ENCODE results near the gene SPINK4.
A peak's percentile ranks its signal among the peaks of the same experiment; 100 is the strongest.

The SPINK4 gene, protein sequence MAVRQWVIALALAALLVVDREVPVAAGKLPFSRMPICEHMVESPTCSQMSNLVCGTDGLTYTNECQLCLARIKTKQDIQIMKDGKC

GRCh38 chr9:33239921-33240320 is at the start of gene SPINK4:
SPINK4 (plus strand) TSS chr9:33240167; CDS start chr9:33240209, 42 bp downstream.
- no peak for DNase-seq (ENCODE audit: low read depth in 2 of 3, low spot score in 2 of 3)

GRCh38 chr9:33192493-33193255 is 47.3 kb upstream of the SPINK4 start:
- DNase-seq (ENCODE audit: low read depth in 2 of 3, low spot score in 2 of 3), result no peak

DNA sequence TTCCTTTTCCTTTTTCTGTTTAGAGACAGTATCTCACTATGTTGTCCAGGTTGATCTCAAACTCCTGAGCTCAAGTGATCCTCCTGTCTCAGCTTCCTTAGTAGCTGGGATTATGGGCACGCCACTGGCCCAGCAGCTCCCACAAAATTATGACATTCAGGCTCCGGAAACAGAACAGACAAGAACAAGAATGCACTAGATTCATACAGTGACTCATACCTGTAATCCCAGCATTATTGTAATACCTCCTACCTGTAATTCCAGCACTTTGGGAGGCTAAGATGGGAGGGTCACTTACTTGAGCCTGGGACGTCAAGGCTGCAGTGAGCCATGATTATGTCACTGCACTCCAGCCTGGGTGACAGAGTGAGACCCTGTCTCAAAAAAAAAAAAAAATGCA is 46.1 kb upstream of the SPINK4 start:
- DNase-seq (ENCODE audit: low read depth in 2 of 3, low spot score in 2 of 3), result no peak

DNA sequence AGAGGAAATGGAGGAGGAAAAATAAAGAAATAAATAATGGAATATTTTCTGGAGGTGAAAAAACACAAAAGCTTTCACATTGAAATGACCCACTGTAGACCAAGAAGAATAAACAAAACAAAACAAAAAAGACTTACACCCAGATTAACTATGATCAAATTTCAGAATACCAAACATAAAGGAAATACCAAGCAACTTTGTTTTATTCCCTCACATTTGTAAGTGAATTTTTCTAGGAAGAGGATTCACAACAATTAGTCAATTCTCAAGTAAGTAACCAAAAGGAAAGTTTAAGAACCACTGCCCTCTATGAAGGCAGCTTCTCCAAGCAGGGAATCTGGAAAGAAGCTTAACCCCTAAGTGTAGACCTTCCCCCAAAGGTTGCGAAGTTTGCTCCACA is 43.2 kb upstream of the SPINK4 start:
- no peak for DNase-seq (ENCODE audit: low read depth in 2 of 3, low spot score in 2 of 3)

DNA sequence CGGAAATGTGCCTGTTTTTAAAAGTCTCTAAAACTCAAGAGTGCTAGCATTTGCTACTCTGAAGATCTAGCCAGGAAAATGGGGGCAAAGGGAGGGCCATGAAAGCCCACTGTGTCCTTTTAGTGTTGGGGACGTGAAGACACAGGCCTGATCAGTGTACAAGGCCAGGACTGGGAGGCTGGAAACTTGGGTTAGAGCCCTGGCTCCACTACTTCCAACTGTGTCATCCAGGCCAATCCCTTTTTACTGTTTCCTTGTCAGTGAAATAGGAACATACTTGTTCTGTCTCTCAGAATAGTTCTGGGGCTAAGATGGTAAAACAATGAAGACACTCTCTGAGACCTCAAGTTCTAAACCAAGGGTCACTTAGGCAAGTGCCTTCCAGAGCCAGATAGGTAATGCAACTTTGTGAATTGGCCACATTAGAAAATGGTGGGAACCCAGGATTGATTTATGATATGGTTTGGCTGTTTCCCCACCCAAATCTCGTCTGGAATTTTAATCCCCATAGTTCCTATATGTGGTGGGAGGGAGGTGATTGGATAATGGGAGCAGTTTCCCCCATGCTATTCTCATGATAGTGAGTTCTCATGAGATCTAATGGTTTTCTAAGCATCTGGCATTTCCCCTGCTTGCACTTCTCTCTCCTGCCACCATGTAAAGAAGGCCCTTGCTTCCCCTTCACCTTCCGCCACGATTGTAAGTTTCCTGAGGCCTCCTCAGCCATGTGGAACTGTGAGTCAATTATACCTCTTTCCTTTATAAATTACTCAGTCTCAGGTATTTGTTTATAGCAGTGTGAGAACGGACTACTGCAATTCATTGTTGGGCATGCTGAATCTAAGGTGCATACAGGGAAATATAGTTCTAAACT is 42.5 kb upstream of the SPINK4 start:
- no peak for DNase-seq (ENCODE audit: low read depth in 2 of 3, low spot score in 2 of 3)

DNA sequence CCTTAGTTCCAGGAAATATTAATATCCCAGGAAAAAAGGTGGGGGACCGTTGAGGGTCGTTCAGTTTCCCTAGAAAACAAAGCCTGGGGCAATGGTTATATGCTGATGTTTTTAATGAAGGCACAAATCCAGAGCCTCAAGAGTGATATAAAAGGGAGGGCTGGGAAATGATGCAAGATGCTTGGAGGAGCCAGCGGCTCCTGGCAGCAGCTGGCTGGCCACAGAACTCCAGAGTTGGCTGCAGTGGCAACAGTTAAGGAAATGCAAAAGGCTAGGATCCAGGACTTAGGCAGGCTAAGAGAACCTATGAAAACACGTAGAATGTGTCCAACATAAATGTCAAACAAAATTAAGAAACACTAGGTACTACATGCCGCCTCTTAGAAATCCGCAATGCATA is 41.8 kb upstream of the SPINK4 start:
- no peak for DNase-seq (ENCODE audit: low read depth in 2 of 3, low spot score in 2 of 3)

DNA sequence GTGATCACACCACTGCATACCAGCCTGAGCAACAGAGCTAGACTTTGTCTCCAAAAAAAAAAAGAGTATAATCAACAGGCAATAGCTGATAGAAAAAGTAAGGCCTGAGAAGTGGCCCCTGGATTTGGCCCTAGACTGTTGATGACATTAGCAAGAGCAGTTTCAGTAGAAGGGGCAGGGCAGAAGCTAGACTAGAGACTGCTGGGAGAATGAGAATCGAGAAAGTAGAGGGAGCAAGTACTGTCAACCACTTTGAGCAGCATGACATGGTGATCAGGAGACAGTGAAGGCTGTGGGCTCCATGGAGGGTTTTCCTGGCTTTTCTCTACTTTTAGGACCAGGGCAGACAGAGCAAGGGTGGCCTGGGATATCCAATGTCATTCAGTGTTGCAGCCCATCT is 37.9 kb upstream of the SPINK4 start:
- no peak for DNase-seq (ENCODE audit: low read depth in 2 of 3, low spot score in 2 of 3)

- DNase-seq (ENCODE audit: low read depth in 2 of 3, low spot score in 2 of 3), result no peak
These were observed 37.3 kb upstream of the SPINK4 start for GRCh38 chr9:33202552-33203201.

- DNase-seq (ENCODE audit: low read depth in 2 of 3, low spot score in 2 of 3), result no peak
These were observed 30.6 kb upstream of the SPINK4 start for GRCh38 chr9:33209394-33209793.

- DNase-seq (ENCODE audit: low read depth in 2 of 3, low spot score in 2 of 3), result no peak
These were observed 29.8 kb upstream of the SPINK4 start for GRCh38 chr9:33210006-33210715.

DNA sequence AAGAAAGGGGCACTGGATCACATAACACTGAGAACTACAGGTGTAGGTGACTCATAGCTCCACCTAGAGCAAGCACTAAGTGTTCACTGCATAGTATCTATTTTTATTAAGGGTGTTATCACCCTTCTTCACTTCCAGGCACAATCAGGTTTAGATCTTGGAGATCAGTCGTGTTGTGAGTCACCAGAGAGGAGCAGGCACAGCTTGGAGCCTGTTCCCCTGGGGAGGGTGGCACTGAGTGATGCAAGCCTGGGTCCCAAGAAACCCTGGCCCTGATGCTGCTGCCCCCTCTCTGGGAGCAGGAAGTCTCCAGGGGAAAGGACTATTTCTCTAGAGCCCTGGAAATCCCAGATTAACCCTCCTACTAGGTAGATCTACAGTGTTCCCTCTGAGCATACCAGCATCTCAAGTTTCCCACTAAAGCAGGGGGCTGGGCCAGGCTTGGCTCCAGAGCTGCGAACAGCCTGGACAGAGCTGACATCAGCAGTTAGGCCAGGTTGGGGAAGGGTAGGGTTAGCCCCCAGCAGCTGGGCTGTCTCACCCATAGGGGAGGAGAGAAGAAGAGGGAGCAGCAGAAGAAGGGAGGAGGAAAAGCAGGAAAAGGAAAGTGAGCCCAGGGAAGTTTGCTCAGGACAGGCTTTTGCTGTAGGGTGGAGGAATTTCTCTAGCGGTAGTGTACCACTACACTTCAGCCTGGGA is 28.1 kb upstream of the SPINK4 start:
- no peak for DNase-seq (ENCODE audit: low read depth in 2 of 3, low spot score in 2 of 3)

DNA sequence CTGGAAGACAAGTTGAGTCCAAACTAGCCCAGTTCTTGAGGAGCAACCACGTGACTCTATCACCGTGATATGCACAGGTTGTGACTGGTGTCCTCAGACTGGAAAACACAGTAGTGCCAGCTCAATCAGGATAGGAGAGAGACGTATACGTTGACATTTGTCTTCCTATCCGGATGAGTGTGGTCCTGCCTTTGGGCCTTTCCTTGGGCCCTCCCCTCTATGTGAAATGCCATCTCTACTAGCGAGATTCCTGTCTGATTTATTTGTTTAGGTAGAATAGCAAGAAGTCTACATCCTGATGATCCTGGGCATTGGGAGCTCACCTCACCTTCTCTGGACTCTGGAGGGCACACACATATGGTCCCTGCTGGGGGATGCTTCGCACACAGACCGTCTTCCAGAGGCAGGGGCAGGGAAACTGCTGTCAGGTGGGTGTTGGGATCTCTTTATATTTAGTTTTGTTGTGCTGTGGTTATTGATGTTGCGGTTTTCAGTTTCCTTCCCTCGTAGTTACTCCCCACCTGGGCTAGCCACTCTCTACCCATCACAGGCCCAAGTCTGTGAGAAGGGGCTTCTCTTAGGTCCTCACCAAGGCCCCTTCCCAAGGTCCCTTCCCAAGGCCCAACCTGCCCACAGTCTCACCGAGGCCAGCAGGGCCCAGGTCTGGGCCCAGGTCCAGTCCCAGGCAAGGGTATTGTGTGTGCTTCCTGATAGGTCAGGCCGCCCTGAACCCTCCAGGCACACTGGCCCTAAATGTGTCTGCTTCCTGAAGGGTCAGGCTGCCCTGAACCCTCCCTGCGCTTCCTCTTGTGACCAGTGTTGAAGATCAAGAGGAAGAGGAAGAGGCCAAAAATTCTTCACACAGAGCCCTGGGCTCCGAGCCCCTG is 19.0 kb upstream of the SPINK4 start:
- DNase-seq (ENCODE audit: low read depth in 2 of 3, low spot score in 2 of 3), result no peak

DNA sequence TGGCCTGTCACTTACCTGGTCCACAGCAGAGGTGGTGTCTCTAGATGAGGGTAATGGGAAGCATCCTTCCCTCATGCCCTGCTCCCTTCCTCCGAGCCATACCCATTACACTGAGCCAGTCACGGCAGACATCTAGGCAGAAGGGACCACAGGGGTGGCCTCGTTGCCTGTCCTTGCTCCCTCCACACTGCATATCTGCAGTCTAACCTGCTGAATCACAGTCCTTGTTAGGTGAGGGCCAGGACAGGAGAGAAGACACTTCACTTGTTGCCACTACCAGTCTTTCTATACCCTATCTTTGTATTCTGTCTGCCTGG is 18.4 kb upstream of the SPINK4 start:
- DNase-seq (ENCODE audit: low read depth in 2 of 3, low spot score in 2 of 3), result no peak

- DNase-seq (ENCODE audit: low read depth in 2 of 3, low spot score in 2 of 3), result no peak
These were observed 17.9 kb upstream of the SPINK4 start for GRCh38 chr9:33222031-33222430.

- DNase-seq (ENCODE audit: low read depth in 2 of 3, low spot score in 2 of 3), result no peak
These were observed 16.3 kb upstream of the SPINK4 start for GRCh38 chr9:33223696-33224095.

GRCh38 chr9:33225319-33226147 is 14.4 kb upstream of the SPINK4 start:
- DNase-seq (ENCODE audit: low read depth in 2 of 3, low spot score in 2 of 3), result peak; percentile 12 to 48 (median 15)

DNA sequence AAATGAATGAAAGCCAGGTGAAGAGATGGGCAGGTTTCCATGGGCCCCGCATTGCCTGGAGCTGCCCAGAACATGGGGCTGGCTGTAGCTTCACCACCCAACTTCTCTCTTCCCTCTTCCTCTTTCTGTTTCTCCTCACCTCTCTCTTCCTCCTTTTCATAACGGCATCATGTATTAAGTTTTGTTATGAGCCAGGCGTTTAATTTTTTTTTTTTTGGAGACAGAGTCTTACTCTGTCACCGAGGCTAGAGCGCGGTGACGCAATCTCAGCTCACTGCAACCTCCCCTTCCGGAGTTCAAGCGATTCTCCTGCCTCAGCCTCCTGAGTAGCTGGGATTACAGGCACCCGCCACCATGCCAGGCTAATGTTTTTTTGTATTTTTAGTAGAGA is 13.0 kb upstream of the SPINK4 start:
- DNase-seq (ENCODE audit: low read depth in 2 of 3, low spot score in 2 of 3), result no peak

DNA sequence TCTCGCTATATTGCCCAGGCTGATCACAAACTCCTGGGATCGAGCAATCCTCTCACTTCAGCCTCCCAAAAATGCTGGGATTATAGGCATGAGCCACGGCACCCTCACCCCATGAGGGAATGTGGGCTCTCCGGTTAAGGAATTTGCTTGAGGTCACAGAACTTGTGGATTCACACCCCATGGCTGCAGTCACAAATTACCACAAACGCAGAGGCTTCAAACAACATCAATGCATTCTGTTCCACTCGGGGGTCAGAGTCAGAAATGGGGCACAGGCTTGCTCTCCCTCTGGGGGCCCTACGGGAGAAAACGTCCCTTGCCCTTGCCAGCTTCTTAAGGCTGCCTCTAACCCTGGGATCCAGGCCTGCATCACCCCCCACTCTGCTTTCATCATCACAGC is 12.2 kb upstream of the SPINK4 start:
- DNase-seq (ENCODE audit: low read depth in 2 of 3, low spot score in 2 of 3), result no peak

DNA sequence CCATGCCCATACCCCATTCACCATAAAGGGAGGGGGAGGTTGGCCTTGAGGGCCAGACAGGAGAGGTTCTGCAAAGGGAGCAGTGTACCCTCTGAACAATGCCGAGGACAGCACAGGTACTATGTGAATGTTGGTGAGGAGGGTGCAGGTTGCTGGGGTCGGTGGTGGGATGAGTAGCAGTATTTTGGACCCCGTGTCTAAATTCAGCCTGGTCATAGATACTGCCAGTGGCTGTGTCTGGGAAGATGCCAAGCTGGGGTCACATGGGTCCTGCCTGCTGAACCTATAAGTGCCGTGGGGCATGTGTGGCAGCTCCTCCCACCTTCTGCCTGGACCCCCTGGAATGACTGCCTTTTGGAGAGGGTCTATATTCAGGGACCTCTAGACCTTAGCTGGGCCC is 11.4 kb upstream of the SPINK4 start:
- DNase-seq (ENCODE audit: low read depth in 2 of 3, low spot score in 2 of 3), result no peak

All from activated CD8-positive, alpha-beta memory T cell treated with anti-CD3 and anti-CD28 coated beads for 48 hours (primary cell).